ENCODE results near the gene TTC31.

GRCh38 chr2:74536166-74536950 lies 53.5 kb downstream of the TTC31 start:
- TF ChIP-seq CTCF (IDR thresholded peaks at IDR 0.05; ENCODE audit: insufficient read depth, low read length, poor library complexity, severe bottlenecking) (no peak), EZH2phosphoT487 (conservative IDR thresholded peaks at IDR 0.05; ENCODE audit: low read length) (no peak)

Measured in SU-DHL-6 (cell line).